CD4-positive, alpha-beta memory T cell (primary cell): ENCODE data around the gene CDHR5. TPM values are rescaled to one million over a fixed set of nuclear protein-coding genes. Genes with fewer than 3 reads are reported as not detected.

Experiments used
- CTCF ChIA-PET: fragments of 350-600 bp; sonication (Branson Sonifier 250); formaldehyde crosslinking; loops from one replicate; lab custom pipeline; 2021; ENCODE audit warnings: inconsistent platforms; ENCODE audit not compliant: partially characterized antibody; lab: Charles Lee
- POLR2A ChIA-PET: fragments of 350-600 bp; sonication (Branson Sonifier 250); formaldehyde crosslinking; loops from one replicate; lab custom pipeline; 2021; ENCODE audit not compliant: partially characterized antibody; lab: Charles Lee
- DNase-seq, 5 donors: peaks; one replicate each; pipeline versions ENCODE4 v3.0.0 to v3.0.0-alpha.2; 2020 to 2022; ENCODE audit warnings: mixed read lengths in 1 of 5
- H3K27ac ChIP-seq: one replicate; pipeline ENCODE4 v1.7.0; 2013; ENCODE audit warnings: low read depth, low read length
- H3K27me3 ChIP-seq: 2 replicates; pipeline ENCODE4 v1.7.0; 2013; ENCODE audit warnings: mild to moderate bottlenecking, low read length, moderate library complexity; ENCODE audit not compliant: insufficient read depth
- H3K36me3 ChIP-seq: 2 replicates; pipeline ENCODE4 v1.7.0; 2013; ENCODE audit warnings: mild to moderate bottlenecking, low read length, moderate library complexity; ENCODE audit not compliant: insufficient read depth
- H3K4me1 ChIP-seq: 2 replicates; pipeline ENCODE4 v1.7.0; 2013; ENCODE audit warnings: mild to moderate bottlenecking, low read length, moderate library complexity; ENCODE audit not compliant: insufficient read depth
- H3K4me3 ChIP-seq, 2 donors: one replicate each; pipeline ENCODE4 v1.7.0; 2013; ENCODE audit warnings: low read length in 2 of 2, mild to moderate bottlenecking in 1 of 2
- H3K9me3 ChIP-seq, 2 donors: one replicate each; pipeline ENCODE4 v1.7.0; 2013; ENCODE audit warnings: low read length in 2 of 2, control low read depth in 1 of 2; ENCODE audit not compliant: control insufficient read depth in 1 of 2
- H3K27ac Mint-ChIP-seq, 7 donors: one replicate each; pipeline ENCODE4 v1.8.0; 2020 to 2021; ENCODE audit warnings: mixed read lengths in 7 of 7, mild to moderate bottlenecking in 6 of 7, inconsistent platforms in 3 of 7, moderate library complexity in 3 of 7
- H3K27me3 Mint-ChIP-seq, 2 donors: one replicate each; pipeline ENCODE4 v1.8.0; 2020 to 2021; ENCODE audit warnings: mixed read lengths in 2 of 2
- H3K36me3 Mint-ChIP-seq, 2 donors: one replicate each; pipeline ENCODE4 v1.8.0; 2020 to 2021; ENCODE audit warnings: mixed read lengths in 2 of 2, inconsistent platforms in 1 of 2, mild to moderate bottlenecking in 1 of 2
- H3K4me1 Mint-ChIP-seq, 4 donors: one replicate each; pipeline ENCODE4 v1.8.0; 2020 to 2021; ENCODE audit warnings: mixed read lengths in 4 of 4, mild to moderate bottlenecking in 1 of 4
- H3K4me3 Mint-ChIP-seq, 8 donors: one replicate each; pipeline ENCODE4 v1.8.0; 2020 to 2021; ENCODE audit warnings: mixed read lengths in 8 of 8, mild to moderate bottlenecking in 7 of 8, moderate library complexity in 6 of 8, inconsistent platforms in 3 of 8
- H3K9me3 Mint-ChIP-seq, 8 donors: one replicate each; pipeline ENCODE4 v1.8.0; 2020 to 2021; ENCODE audit warnings: mixed read lengths in 8 of 8, mild to moderate bottlenecking in 5 of 8, inconsistent platforms in 3 of 8, moderate library complexity in 1 of 8
- intact Hi-C: fragments of 100-400 bp; cut with micrococcal nuclease; formaldehyde crosslinking; loops from one replicate; pipeline ENCODE4 v1.15.1; 2023
- polyA plus RNA-seq, 2 donors: library from polyadenylated mRNA; unstranded; fragments of 300-500 nt; fragmentation: Illumina TruSeq; gene quantifications; one replicate each; pipeline ENCODE4 v1.2.3, GENCODE V29; 2021
- total RNA-seq, 2 experiments: library from RNA; stranded (reverse); gene quantifications; one replicate each; pipeline ENCODE4 v1.2.3, GENCODE V29; 2021

Gene CDHR5
- total and polyA plus RNA-seq, 4 experiments from 2014 or later: not detected

DNA sequence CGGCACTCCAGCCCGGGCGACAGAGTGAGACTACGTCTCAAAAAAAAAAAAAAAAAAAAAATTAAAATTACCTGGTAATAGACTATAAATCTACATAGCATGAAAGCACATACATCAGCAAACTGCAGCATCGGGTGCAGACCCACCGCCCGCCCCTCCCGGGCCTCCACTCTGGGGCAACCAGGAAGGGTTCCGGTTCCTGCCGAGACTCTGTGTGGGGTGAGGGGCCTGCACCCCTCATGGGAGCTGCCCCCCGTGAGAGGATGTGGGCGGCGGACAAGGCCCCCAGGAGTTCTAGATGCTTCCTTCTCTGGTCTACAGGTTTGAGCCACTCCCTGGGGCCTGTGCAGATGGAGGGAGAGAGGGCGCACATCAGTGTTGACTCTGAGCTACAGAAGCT lies 21.5 kb upstream of the CDHR5 start:
- Mint-ChIP-seq H3K27me3 (no peaks in the 10 kb centered on the region), H3K4me3 (no peak overlapping the region), H3K36me3 (peaks cover under 1 to 5% of the 10 kb centered on the region in 2 donors), H3K27ac (peak overlapping the region in 1 of 7 donors; percentile 37), H3K4me1 (no peaks in the 10 kb centered on the region), H3K9me3 (no peaks in the 10 kb centered on the region)
- H3K9me3 ChIP-seq: no peaks in the 10 kb centered on the region
- H3K4me1 ChIP-seq: no peaks in the 10 kb centered on the region
- H3K36me3 ChIP-seq: peaks cover 4% of the 10 kb centered on the region
- ChIA-PET POLR2A (interaction anchor here (0.7 kb wide), 1 partner anchor 91 kb away, joined by 7 read pairs; no protein-coding TSS in a partner anchor), CTCF (interaction anchor here (1.4 kb wide), 1 partner anchor 14 kb away, joined by 3 read pairs; no protein-coding TSS in a partner anchor)
- no peak for DNase-seq
- no peak overlapping the region for H3K4me3 ChIP-seq
- intact Hi-C loops: no loop called here
- H3K27ac ChIP-seq: no peak overlapping the region
- no peaks in the 10 kb centered on the region for H3K27me3 ChIP-seq

DNA sequence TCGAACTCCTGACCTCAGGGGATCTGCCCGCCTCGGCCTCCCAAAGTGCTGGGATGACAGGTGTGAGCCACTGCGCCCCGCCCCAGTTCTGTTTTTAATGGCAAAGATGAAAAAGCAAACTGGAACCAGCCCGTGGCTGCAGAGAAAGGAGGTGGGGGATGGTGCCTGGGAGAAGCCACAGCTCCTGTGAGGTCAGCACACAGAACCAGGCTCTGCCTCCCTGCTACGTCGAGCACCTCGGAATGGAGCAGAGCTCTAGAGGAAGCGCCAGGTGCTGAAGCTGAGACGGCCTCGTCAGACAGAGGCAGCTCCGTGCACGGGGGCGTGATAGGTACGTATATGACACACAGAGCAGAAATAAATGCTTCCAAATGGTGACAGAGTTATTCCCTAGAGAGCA lies 20.8 kb upstream of the CDHR5 start:
- Histone ChIP-seq H3K4me1 (no peaks in the 10 kb centered on the region), H3K27ac (no peak overlapping the region), H3K4me3 (no peak overlapping the region), H3K36me3 (peaks cover 4% of the 10 kb centered on the region), H3K9me3 (no peaks in the 10 kb centered on the region), H3K27me3 (no peaks in the 10 kb centered on the region)
- Mint-ChIP-seq H3K9me3 (no peaks in the 10 kb centered on the region), H3K27me3 (no peaks in the 10 kb centered on the region), H3K27ac (no peak overlapping the region), H3K36me3 (peaks cover 0 to 5% of the 10 kb centered on the region in 2 donors), H3K4me3 (no peak overlapping the region), H3K4me1 (peaks cover 0 to under 1% (median 0%) of the 10 kb centered on the region in 4 donors)
- ChIA-PET POLR2A (interaction anchor here (0.7 kb wide), 1 partner anchor 91 kb away, joined by 7 read pairs; no protein-coding TSS in a partner anchor), CTCF (no interaction called here)
- intact Hi-C loops: no loop called here
- DNase-seq: no peak

DNA sequence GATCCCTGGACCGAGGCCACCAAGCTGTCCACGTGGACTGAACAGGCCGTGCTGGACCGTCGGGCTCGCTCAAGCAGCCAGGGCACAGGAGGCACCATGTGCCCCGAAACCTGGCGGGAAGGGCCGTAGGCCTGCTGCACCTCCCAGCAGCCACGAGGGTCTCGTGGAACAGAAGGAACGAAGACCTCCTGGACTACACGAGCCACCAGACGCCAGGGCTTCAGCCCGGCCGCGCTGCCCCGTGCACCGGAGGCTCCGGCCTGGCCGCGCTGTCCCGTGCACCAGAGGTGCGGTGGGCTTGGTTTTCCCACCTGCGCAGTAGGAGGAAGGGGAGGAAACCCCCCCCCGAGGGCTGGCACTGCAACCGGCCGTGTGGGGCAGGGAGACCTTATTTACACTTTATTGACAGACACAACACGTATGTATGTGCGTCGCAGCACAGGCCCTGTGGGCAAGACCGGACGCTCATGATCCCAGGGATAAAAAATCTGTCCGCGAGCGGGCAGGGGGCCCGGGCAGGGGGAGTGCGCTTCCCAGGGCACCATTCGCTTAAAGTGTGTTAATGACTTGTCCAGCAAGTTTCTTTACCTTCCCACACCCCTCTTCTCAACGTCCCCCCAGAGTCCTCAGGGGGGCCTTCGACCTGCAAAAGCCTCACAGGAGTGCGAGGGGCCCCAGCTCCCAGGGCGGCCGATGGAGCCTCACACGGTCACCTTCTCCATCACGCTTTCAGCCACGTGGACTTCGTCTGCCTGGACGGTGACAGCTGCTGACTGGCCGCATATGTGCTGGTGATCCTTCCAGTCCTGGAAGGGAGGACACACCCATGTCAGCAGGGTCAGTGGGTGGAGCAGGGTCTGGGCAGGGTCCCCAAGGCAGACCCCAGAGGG lies 19.3 kb upstream of the CDHR5 start:
- POLR2A ChIA-PET: no interaction called here
- no peak overlapping the region for H3K27ac ChIP-seq
- no peak overlapping the region for H3K4me3 ChIP-seq
- CTCF ChIA-PET: no interaction called here
- DNase-seq: no peak
- H3K4me1 ChIP-seq: no peaks in the 10 kb centered on the region
- intact Hi-C loops: no loop called here
- H3K36me3 ChIP-seq: peaks cover 4% of the 10 kb centered on the region
- Mint-ChIP-seq H3K27me3 (peaks cover 0 to 2% of the 10 kb centered on the region in 2 donors), H3K4me3 (no peak overlapping the region), H3K9me3 (no peaks in the 10 kb centered on the region), H3K4me1 (peaks cover 0 to 5% (median 1%) of the 10 kb centered on the region in 4 donors), H3K36me3 (peaks cover 0 to 5% of the 10 kb centered on the region in 2 donors), H3K27ac (peak overlapping the region in 1 of 7 donors; percentile 24)
- H3K27me3 ChIP-seq: no peaks in the 10 kb centered on the region
- no peaks in the 10 kb centered on the region for H3K9me3 ChIP-seq

DNA sequence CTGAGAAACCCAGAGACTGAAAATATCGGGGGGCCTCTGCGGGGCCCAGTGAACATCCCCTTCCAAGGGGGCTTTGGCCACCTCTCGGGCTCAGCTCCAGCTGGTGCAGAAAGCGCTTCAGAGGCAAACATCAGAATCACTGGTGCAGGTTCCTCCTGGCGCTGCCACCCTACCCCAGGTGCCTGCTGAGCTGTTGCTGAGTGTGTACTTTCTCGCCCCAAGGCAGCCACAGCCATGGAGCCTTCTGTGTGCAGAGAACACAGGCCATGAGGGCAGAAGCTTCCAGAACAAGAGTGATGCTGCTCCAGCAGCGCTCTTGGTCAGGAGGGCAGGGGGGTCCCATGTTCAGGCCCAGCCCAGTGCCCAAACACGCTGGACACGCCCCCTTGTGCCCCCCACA lies 18.6 kb upstream of the CDHR5 start:
- no peak for DNase-seq
- Histone ChIP-seq H3K36me3 (peaks cover 1% of the 10 kb centered on the region), H3K9me3 (no peaks in the 10 kb centered on the region), H3K27ac (no peak overlapping the region), H3K4me1 (no peaks in the 10 kb centered on the region), H3K27me3 (peaks cover 3% of the 10 kb centered on the region), H3K4me3 (no peak overlapping the region)
- intact Hi-C loops: no loop called here
- Mint-ChIP-seq H3K27me3 (peaks cover 4 to 5% of the 10 kb centered on the region in 2 donors), H3K36me3 (peaks cover 0 to 5% of the 10 kb centered on the region in 2 donors), H3K9me3 (no peaks in the 10 kb centered on the region), H3K4me1 (peaks cover 0 to 12% (median 1%) of the 10 kb centered on the region in 4 donors), H3K27ac (no peak overlapping the region), H3K4me3 (no peak overlapping the region)
- POLR2A ChIA-PET: no interaction called here
- CTCF ChIA-PET: no interaction called here

DNA sequence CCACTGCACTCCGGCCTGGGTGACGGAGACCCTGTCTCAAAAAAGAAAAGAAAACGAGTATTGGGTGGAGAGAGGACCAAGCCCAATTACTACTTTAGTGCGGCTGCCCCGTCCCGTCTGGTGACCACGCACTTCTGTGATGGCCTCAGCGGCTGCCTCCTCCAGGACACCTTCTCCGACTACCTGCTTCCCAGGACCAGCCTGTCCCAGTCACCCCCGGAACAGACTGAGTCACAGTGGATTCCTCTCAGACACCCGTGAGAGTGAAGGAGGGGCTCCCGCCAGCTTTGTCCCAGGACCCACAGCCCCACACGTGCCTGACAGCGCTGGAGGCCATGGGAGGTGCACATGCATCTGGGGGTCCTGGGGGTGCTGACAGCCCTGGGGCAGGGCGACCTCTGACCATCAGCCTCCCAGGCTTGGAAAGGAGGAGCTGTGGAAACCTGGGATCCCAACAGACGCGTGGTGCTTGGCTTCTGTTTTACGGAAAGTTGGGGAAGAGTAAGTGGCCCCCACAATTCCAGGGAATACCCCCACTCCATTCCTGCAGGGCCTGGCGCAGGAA lies 17.1 kb upstream of the CDHR5 start:
- no peak overlapping the region for H3K4me3 ChIP-seq
- no peak overlapping the region for H3K27ac ChIP-seq
- Mint-ChIP-seq H3K27ac (no peak overlapping the region), H3K4me1 (peaks cover 0 to 18% (median 1%) of the 10 kb centered on the region in 4 donors), H3K4me3 (no peak overlapping the region), H3K9me3 (no peaks in the 10 kb centered on the region), H3K27me3 (peaks cover 5 to 7% of the 10 kb centered on the region in 2 donors), H3K36me3 (peaks cover 0 to 3% of the 10 kb centered on the region in 2 donors)
- H3K4me1 ChIP-seq: no peaks in the 10 kb centered on the region
- ChIA-PET POLR2A (no interaction called here), CTCF (interaction anchor here (1.4 kb wide), 1 partner anchor 15 kb away, joined by 3 read pairs; no protein-coding TSS in a partner anchor)
- H3K9me3 ChIP-seq: no peaks in the 10 kb centered on the region
- H3K27me3 ChIP-seq: peaks cover 12% of the 10 kb centered on the region
- no peak for DNase-seq
- intact Hi-C loops: no loop called here
- H3K36me3 ChIP-seq: no peaks in the 10 kb centered on the region

DNA sequence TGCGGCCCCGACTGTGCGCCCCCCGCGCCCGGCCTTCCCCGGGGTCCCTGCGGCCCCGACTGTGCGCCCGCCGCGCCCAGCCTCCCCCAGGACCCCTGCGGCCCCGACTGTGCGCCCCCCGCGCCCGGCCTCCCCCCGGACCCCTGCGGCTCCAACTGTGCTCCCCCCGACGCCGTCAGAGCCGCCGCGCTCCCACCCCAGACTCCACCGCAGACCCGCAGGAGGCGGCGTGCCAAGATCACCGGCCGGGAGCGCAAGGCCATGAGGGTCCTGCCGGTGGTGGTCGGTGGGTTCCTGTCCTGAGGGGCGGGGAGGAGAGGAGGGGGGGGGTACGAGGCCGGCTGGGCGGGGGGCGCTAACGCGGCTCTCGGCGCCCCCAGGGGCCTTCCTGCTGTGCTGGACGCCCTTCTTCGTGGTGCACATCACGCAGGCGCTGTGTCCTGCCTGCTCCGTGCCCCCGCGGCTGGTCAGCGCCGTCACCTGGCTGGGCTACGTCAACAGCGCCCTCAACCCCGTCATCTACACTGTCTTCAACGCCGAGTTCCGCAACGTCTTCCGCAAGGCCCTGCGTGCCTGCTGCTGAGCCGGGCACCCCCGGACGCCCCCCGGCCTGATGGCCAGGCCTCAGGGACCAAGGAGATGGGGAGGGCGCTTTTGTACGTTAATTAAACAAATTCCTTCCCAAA lies 15.4 kb upstream of the CDHR5 start:
- POLR2A ChIA-PET: no interaction called here
- CTCF ChIA-PET: no interaction called here
- H3K27ac Mint-ChIP-seq: peak overlapping the region in 1 of 7 donors; percentile 46

More for the DNA sequence above, 15.4 kb upstream of the CDHR5 start:
- peak overlapping the region in 3 of 8 donors; percentile 39 to 59 (median 49) for H3K4me3 Mint-ChIP-seq
- Histone ChIP-seq H3K27me3 (peaks cover 16% of the 10 kb centered on the region), H3K4me1 (no peaks in the 10 kb centered on the region), H3K9me3 (no peaks in the 10 kb centered on the region), H3K27ac (no peak overlapping the region), H3K36me3 (no peaks in the 10 kb centered on the region), H3K4me3 (no peak overlapping the region)
- peaks cover 0 to 22% (median 1%) of the 10 kb centered on the region in 4 donors for H3K4me1 Mint-ChIP-seq
- DNase-seq: no peak
- intact Hi-C loops: no loop called here
- no peaks in the 10 kb centered on the region for H3K9me3 Mint-ChIP-seq
- H3K27me3 Mint-ChIP-seq: peaks cover 9 to 14% of the 10 kb centered on the region in 2 donors
- H3K36me3 Mint-ChIP-seq: peaks cover 0 to under 1% of the 10 kb centered on the region in 2 donors
